ENCODE measurements around the gene SHD.
"Not testable (repeated sequence)": the region's sequence is repeated elsewhere in the genome, so short reads cannot be mapped to it uniquely, and the experiment has no call there.

The SHD gene

DNA sequence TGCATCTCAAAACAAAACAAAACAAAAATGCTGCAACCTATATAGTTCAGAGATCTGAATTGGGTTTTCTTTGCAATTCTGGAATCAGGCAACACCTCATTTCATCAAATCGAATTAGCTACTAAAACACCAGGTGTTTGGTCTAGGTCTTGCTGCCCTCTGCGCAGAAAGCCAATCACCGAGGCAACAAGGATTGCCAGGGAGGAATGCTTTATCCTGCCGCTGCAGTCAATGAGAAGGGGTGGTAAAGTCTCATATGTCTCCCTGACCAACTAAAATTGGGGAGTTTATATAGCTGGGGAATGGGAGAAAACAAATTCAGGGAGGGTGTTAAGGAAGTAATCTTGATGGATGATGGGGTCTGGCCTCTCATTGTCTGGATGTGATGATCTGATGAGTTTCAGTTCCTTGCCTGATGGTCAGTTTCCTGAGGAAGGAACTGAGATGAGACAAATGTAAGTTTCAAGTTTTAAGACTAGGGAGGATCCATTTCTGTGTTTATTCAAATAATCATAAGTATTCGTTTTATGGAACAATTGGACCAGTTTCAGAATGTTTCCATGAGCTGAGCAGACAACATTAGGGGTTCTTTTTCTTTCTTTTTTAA, 37.1 kb upstream of the SHD start:
- no peaks in the 10 kb centered on the region for H3K4me1 ChIP-seq (ENCODE audit: control insufficient read depth, insufficient read depth, low read length, poor library complexity, severe bottlenecking)
- H3K9me3 ChIP-seq (ENCODE audit: control insufficient read depth, low read length) = no peaks in the 10 kb centered on the region
- WGBS, 2 experiments (ENCODE audit: insufficient coverage in 2 of 2) = 73 to 100% methylated on average over 1 to 3 of the region's 5 CpGs
- H3K36me3 ChIP-seq (ENCODE audit: control insufficient read depth, insufficient read depth, low read length) = no peaks in the 10 kb centered on the region
- H3K27ac ChIP-seq (ENCODE audit: low read depth, low read length, severe bottlenecking) = no peak overlapping the region
- no peak overlapping the region for H3K4me3 ChIP-seq (ENCODE audit: extremely low read depth, insufficient read depth, low read length, poor library complexity, severe bottlenecking)

DNA sequence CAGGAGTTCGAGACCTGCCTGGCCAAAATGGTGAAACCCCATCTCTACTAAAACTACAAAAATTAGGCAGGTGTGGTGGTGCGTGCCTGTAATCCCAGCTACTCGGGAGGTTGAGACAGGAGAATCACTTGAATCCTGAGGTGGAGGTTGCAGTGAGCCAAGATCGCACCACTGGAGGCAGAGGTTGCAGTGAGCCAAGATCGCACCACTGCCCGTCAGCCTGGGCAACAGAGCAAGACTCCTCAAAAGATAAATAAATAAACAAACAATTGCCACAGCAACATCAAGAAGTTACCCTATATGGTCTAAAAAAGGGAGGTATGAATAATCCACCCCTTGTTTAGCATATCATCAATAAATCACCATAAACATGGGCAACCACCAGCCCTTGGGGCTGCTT, 33.1 kb upstream of the SHD start:
- H3K4me3 ChIP-seq (ENCODE audit: extremely low read depth, insufficient read depth, low read length, poor library complexity, severe bottlenecking); H3K9me3 ChIP-seq (ENCODE audit: control insufficient read depth, low read length); H3K4me1 ChIP-seq (ENCODE audit: control insufficient read depth, insufficient read depth, low read length, poor library complexity, severe bottlenecking); H3K27ac ChIP-seq (ENCODE audit: low read depth, low read length, severe bottlenecking): not testable (repeated sequence)
- WGBS, 2 experiments (ENCODE audit: insufficient coverage in 2 of 2) = 92 to 97% methylated on average over 3 to 4 of the region's 6 CpGs
- H3K36me3 ChIP-seq (ENCODE audit: control insufficient read depth, insufficient read depth, low read length) = peaks cover 25% of the 10 kb centered on the region

- Histone ChIP-seq H3K27ac (ENCODE audit: low read depth, low read length, severe bottlenecking) (peak within 1 kb of the TSS; percentile 97), H3K36me3 (ENCODE audit: control insufficient read depth, insufficient read depth, low read length) (peaks cover 35% of the 10 kb centered on the region), H3K4me1 (ENCODE audit: control insufficient read depth, insufficient read depth, low read length, poor library complexity, severe bottlenecking) (no peaks in the 10 kb centered on the region), H3K9me3 (ENCODE audit: control insufficient read depth, low read length) (no peaks in the 10 kb centered on the region), H3K4me3 (ENCODE audit: extremely low read depth, insufficient read depth, low read length, poor library complexity, severe bottlenecking) (peak within 1 kb of the TSS; percentile 67)
- 0% methylated on average over 20 to 21 of the region's 45 CpGs for WGBS, 2 experiments (ENCODE audit: insufficient coverage in 2 of 2)
Measured at GRCh38 chr19:4246767-4247593, 32.1 kb upstream of the SHD start, which contains the start of gene YJU2. Gene YJU2 (plus strand): TSS chr19:4247080. CDS start chr19:4247147, 67 bp downstream.

DNA sequence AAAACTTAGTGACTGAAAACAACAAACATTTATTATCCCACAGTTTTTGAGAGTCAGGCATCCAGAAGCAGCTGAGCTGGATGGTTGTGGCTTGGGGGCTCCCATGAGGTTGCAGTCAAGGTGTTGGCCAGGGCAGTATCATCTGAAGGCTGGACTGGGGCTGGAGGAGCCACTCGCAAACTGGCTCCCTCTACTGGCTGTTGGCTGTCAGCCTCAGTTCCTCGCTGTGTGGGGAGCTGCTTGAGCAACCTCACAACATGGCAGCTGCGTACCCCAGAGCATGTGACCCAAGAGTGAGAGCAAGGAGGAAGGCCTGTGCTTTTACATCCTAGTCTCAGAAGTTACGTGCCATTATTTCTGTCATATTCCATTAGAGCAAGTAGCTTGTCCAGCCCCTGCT, 22.5 kb upstream of the SHD start:
- Histone ChIP-seq H3K4me3 (ENCODE audit: extremely low read depth, insufficient read depth, low read length, poor library complexity, severe bottlenecking) (no peak overlapping the region), H3K27ac (ENCODE audit: low read depth, low read length, severe bottlenecking) (no peak overlapping the region), H3K36me3 (ENCODE audit: control insufficient read depth, insufficient read depth, low read length) (peaks cover 68% of the 10 kb centered on the region), H3K9me3 (ENCODE audit: control insufficient read depth, low read length) (peaks cover 7% of the 10 kb centered on the region), H3K4me1 (ENCODE audit: control insufficient read depth, insufficient read depth, low read length, poor library complexity, severe bottlenecking) (no peaks in the 10 kb centered on the region)
- WGBS, 2 experiments (ENCODE audit: insufficient coverage in 2 of 2) = 95 to 97% methylated on average over 3 to 4 of the region's 4 CpGs

DNA sequence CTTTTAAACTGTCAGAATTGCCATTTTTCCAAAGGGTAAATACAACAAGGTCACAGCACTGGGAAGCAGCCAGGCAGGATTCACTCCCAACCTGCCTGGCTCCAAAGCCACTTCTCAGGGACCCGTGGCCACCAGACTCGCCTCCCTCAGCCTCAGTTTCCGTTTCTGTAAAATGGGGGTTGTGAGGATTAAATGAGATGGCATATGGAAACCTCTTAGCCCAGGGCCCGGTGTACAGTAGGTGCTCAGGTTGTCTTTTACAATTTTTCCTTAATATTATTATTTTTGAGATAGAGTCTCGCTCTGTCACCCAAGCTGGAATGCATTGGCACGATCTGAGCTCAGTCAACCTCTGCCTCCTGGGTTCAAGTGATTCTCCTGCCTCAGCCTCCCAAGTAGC, 22.0 kb upstream of the SHD start:
- no peak overlapping the region for H3K27ac ChIP-seq (ENCODE audit: low read depth, low read length, severe bottlenecking)
- H3K4me3 ChIP-seq (ENCODE audit: extremely low read depth, insufficient read depth, low read length, poor library complexity, severe bottlenecking) = no peak overlapping the region
- no peaks in the 10 kb centered on the region for H3K4me1 ChIP-seq (ENCODE audit: control insufficient read depth, insufficient read depth, low read length, poor library complexity, severe bottlenecking)
- peaks cover 64% of the 10 kb centered on the region for H3K36me3 ChIP-seq (ENCODE audit: control insufficient read depth, insufficient read depth, low read length)
- WGBS, 2 experiments (ENCODE audit: insufficient coverage in 2 of 2) = 94 to 100% methylated on average over 2 of the region's 6 CpGs
- H3K9me3 ChIP-seq (ENCODE audit: control insufficient read depth, low read length) = peaks cover 7% of the 10 kb centered on the region

DNA sequence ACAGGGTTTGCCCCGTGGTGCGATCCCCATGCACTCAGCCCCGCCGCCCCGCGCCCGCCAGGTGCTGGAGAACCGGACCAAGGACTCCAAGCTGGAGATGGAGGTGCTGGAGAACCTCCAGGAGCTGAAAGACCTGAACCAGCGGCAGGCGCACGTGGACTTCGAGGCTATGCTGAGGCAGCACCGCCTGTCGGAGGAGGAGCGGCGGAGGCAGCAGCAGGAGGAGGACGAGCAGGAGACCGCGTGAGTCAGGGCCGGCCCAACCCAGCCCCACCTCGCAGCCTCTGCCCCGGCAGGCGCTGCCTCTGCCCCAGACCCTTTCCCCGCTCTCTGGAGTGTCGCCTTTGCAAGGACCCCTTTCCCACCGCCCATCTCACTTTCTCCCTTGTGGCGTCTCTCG, 20.9 kb upstream of the SHD start:
- H3K36me3 ChIP-seq (ENCODE audit: control insufficient read depth, insufficient read depth, low read length) = peaks cover 64% of the 10 kb centered on the region

GRCh38 chr19:4260613-4261191, 18.4 kb upstream of the SHD start:
- Histone ChIP-seq H3K9me3 (ENCODE audit: control insufficient read depth, low read length) (peaks cover 7% of the 10 kb centered on the region), H3K4me1 (ENCODE audit: control insufficient read depth, insufficient read depth, low read length, poor library complexity, severe bottlenecking) (no peaks in the 10 kb centered on the region), H3K27ac (ENCODE audit: low read depth, low read length, severe bottlenecking) (no peak overlapping the region), H3K4me3 (ENCODE audit: extremely low read depth, insufficient read depth, low read length, poor library complexity, severe bottlenecking) (no peak overlapping the region), H3K36me3 (ENCODE audit: control insufficient read depth, insufficient read depth, low read length) (peaks cover 50% of the 10 kb centered on the region)
- WGBS, 2 experiments (ENCODE audit: insufficient coverage in 2 of 2) = 99% methylated on average over 10 of the region's 11 CpGs

More for the DNA sequence above, 20.9 kb upstream of the SHD start:
- Histone ChIP-seq H3K27ac (ENCODE audit: low read depth, low read length, severe bottlenecking) (no peak overlapping the region), H3K4me1 (ENCODE audit: control insufficient read depth, insufficient read depth, low read length, poor library complexity, severe bottlenecking) (no peaks in the 10 kb centered on the region), H3K9me3 (ENCODE audit: control insufficient read depth, low read length) (peaks cover 7% of the 10 kb centered on the region), H3K4me3 (ENCODE audit: extremely low read depth, insufficient read depth, low read length, poor library complexity, severe bottlenecking) (no peak overlapping the region)
- WGBS, 2 experiments (ENCODE audit: insufficient coverage in 2 of 2) = 95 to 99% methylated on average over 28 of the region's 28 CpGs

DNA sequence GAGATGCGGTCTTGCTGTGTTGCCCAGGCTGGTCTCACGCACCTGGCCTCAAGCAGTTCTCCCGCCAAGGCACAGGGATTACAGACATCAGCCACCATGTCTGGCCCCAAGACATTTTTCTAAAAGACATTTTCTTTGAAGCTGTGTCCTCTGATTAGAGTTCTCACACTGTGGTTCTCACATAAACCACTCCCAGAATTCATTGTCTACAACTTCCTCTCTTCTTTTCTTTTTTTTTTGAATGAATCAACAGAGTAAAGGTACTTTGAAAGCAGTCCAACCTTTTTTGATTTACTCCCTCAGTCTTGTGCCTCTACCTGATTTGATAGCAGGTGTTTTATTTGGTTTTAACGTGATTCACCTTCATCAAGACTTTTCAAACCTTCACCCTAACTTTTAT, 14.3 kb upstream of the SHD start:
- 96 to 100% methylated on average over 3 of the region's 4 CpGs for WGBS, 2 experiments (ENCODE audit: insufficient coverage in 2 of 2)
- Histone ChIP-seq H3K4me1 (ENCODE audit: control insufficient read depth, insufficient read depth, low read length, poor library complexity, severe bottlenecking) (no peaks in the 10 kb centered on the region), H3K36me3 (ENCODE audit: control insufficient read depth, insufficient read depth, low read length) (peaks cover 37% of the 10 kb centered on the region), H3K27ac (ENCODE audit: low read depth, low read length, severe bottlenecking) (no peak overlapping the region), H3K9me3 (ENCODE audit: control insufficient read depth, low read length) (no peaks in the 10 kb centered on the region), H3K4me3 (ENCODE audit: extremely low read depth, insufficient read depth, low read length, poor library complexity, severe bottlenecking) (no peak overlapping the region)

DNA sequence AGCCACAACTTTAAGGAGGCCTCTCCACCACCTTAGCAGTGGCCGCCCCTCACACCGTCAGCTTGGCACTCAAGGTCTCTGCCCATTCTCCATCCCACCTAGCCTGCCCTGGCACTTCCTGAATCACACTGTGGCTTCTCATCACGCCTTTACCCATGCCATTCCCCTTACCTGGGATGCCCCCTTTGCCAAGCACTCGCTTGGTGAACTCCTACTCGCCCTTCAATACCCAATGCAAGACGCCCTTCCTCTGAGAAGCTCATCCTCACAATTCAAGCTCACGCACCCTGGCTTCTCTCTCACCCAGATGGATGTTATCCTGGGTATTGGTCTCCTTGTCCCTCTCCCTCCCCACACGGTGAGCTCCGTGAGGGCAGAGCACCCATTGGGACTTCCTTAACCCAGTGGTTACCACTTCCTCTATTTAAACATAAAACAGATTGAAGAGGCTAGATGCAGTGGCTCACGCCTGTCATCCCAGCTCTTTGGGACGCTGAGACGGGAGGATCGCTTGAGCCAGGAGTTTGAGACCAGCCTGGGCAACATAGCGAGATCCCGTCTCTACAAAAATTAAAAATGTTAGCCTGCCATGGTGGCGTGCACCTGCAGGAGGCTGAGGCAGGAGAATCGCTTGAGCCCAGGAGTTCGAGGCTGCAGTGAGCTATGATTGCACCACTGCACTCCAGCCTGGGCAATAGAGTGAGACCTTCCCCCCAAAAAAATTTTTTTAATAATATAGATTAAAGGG, 12.6 kb upstream of the SHD start:
- Histone ChIP-seq H3K27ac (ENCODE audit: low read depth, low read length, severe bottlenecking) (no peak overlapping the region), H3K4me1 (ENCODE audit: control insufficient read depth, insufficient read depth, low read length, poor library complexity, severe bottlenecking) (no peaks in the 10 kb centered on the region), H3K9me3 (ENCODE audit: control insufficient read depth, low read length) (no peaks in the 10 kb centered on the region), H3K36me3 (ENCODE audit: control insufficient read depth, insufficient read depth, low read length) (peaks cover 37% of the 10 kb centered on the region), H3K4me3 (ENCODE audit: extremely low read depth, insufficient read depth, low read length, poor library complexity, severe bottlenecking) (no peak overlapping the region)
- WGBS, 2 experiments (ENCODE audit: insufficient coverage in 2 of 2) = 90 to 96% methylated on average over 11 to 15 of the region's 18 CpGs

DNA sequence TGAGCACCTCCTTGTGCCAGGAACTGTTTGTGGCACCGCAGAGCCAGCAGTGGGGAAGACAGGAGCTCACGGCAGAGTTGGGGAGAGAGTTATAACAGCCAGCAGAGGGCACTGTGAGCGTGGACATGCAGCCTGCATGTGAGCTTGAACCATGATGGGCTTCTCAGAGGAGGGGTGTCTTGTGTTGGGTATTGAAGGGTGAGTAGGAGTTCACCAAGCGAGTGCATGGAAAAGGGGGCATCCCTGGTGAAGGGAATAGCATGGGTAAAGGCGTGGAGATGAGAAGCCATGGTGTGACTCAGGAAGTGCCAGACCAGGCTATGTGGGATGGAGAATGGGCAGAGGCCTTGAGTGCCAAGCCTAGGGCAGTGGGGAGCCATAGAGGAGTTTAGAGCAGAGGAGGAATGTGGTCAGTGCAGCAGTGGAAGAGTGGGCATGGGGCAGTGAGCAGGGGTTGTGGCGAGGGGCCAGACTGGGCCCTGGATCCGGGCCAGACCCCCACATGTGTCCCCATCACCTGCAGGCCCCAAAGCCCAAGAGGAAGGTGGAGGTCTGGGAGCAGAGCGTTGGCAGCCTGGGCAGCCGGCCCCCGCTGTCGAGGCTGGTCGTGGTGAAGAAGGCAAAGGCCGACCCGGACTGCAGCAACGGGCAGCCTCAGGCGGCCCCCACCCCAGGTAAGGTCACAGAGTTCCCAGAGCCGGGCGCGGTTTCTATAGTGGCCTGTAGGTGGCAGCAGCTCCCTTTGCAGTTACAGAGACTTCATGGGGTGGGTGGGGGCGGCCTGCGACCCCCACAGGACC, 11.8 kb upstream of the SHD start:
- no peaks in the 10 kb centered on the region for H3K4me1 ChIP-seq (ENCODE audit: control insufficient read depth, insufficient read depth, low read length, poor library complexity, severe bottlenecking)
- no peak overlapping the region for H3K27ac ChIP-seq (ENCODE audit: low read depth, low read length, severe bottlenecking)
- H3K36me3 ChIP-seq (ENCODE audit: control insufficient read depth, insufficient read depth, low read length) = peaks cover 36% of the 10 kb centered on the region
- no peak overlapping the region for H3K4me3 ChIP-seq (ENCODE audit: extremely low read depth, insufficient read depth, low read length, poor library complexity, severe bottlenecking)
- H3K9me3 ChIP-seq (ENCODE audit: control insufficient read depth, low read length) = no peaks in the 10 kb centered on the region
- 35 to 46% methylated on average over 17 of the region's 21 CpGs for WGBS, 2 experiments (ENCODE audit: insufficient coverage in 2 of 2)
